Suprapubic skin (tissue), 4 donors: ENCODE measurements around the gene PDE11A. TPM values are rescaled to one million over a fixed set of nuclear protein-coding genes. Genes with fewer than 3 reads are reported as not detected.

Experiments
- DNase-seq, 2 donors: peaks; one replicate each; pipeline ENCODE4 v3.0.0-alpha.2; 2019; ENCODE audit warnings: low spot score in 2 of 2
- H3K27ac ChIP-seq: fragments of 200-600 bp; sonication (generic); one replicate; pipeline ENCODE4 v1.5.1; 2019
- H3K27me3 ChIP-seq: fragments of 200-600 bp; sonication (generic); one replicate; pipeline ENCODE4 v1.5.1; 2019
- H3K36me3 ChIP-seq: fragments of 200-600 bp; sonication (generic); one replicate; pipeline ENCODE4 v1.5.1; 2019
- H3K4me1 ChIP-seq: fragments of 200-600 bp; sonication (generic); one replicate; pipeline ENCODE4 v1.5.1; 2019
- H3K4me3 ChIP-seq: fragments of 200-600 bp; sonication (generic); one replicate; pipeline ENCODE4 v1.5.1; 2019; ENCODE audit warnings: mild to moderate bottlenecking
- H3K9me3 ChIP-seq: fragments of 200-600 bp; sonication (generic); one replicate; pipeline ENCODE4 v1.5.1; 2019
- EP300 ChIP-seq: sonication (generic); formaldehyde crosslinking; IDR thresholded peaks from one replicate; pipeline ENCODE4 v1.6.1; 2017; ENCODE audit warnings: antibody characterized with exemption
- POLR2A ChIP-seq, 2 donors: fragments of 450-650 bp; IDR thresholded peaks; one replicate each; pipeline ENCODE4 v1.6.1; 2017; ENCODE audit warnings: antibody characterized with exemption in 2 of 2, mild to moderate bottlenecking in 2 of 2, moderate library complexity in 2 of 2
- POLR2AphosphoS5 ChIP-seq, 3 donors: sonication (generic); formaldehyde crosslinking; IDR thresholded peaks; one replicate each; pipeline ENCODE4 v1.6.1; 2017; ENCODE audit warnings: antibody characterized with exemption in 3 of 3
- WGBS: methylation state at CpG from one replicate; pipeline ENCODE4 v1.1.5; 2018; 5-methylcytosine and 5-hydroxymethylcytosine counted together
- total RNA-seq, 4 donors: library from RNA; depleted of rRNA; stranded (reverse); fragments of >200 nt; gene quantifications; one replicate each; pipeline ENCODE4 v1.1.0, GENCODE V29; 2016
- TF ChIP-seq, protein P1 (sequence below), 2 donors: fragments of 200-600 bp in 1 of 2; fragments of 450-650 bp in 1 of 2; sonication (generic) in 1 of 2; IDR thresholded peaks; one replicate each; pipeline ENCODE4 v1.5.1; 2016 to 2019; ENCODE audit warnings: antibody characterized with exemption in 2 of 2, mild to moderate bottlenecking in 1 of 2, moderate library complexity in 1 of 2

The PDE11A gene
- total RNA-seq, 4 donors from 2014 or later = 0.08 to 1.0 (median 0.36) TPM

GRCh38 chr2:177887722-177888121 lies 184.9 kb downstream of the PDE11A start:
- no peak overlapping the region for H3K4me3 ChIP-seq
- whole genome bisulfite sequencing = 91% methylated on average over 3 of the region's 3 CpGs
- TF ChIP-seq EP300 (no peak), POLR2A (IDR thresholded peaks at IDR 0.05) (no peak), POLR2AphosphoS5 (IDR thresholded peaks at IDR 0.05) (no peak)
- TF ChIP-seq, protein P1, sequence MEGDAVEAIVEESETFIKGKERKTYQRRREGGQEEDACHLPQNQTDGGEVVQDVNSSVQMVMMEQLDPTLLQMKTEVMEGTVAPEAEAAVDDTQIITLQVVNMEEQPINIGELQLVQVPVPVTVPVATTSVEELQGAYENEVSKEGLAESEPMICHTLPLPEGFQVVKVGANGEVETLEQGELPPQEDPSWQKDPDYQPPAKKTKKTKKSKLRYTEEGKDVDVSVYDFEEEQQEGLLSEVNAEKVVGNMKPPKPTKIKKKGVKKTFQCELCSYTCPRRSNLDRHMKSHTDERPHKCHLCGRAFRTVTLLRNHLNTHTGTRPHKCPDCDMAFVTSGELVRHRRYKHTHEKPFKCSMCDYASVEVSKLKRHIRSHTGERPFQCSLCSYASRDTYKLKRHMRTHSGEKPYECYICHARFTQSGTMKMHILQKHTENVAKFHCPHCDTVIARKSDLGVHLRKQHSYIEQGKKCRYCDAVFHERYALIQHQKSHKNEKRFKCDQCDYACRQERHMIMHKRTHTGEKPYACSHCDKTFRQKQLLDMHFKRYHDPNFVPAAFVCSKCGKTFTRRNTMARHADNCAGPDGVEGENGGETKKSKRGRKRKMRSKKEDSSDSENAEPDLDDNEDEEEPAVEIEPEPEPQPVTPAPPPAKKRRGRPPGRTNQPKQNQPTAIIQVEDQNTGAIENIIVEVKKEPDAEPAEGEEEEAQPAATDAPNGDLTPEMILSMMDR (IDR thresholded peaks at IDR 0.05) = no peak
- H3K9me3 ChIP-seq = no peaks in the 10 kb centered on the region
- H3K27me3 ChIP-seq = no peaks in the 10 kb centered on the region
- no peaks in the 10 kb centered on the region for H3K36me3 ChIP-seq
- DNase-seq = no peak
- H3K27ac ChIP-seq = no peak overlapping the region
- H3K4me1 ChIP-seq = peaks cover 3% of the 10 kb centered on the region

- TF ChIP-seq EP300 (no peak), POLR2AphosphoS5 (IDR thresholded peaks at IDR 0.05) (no peak), POLR2A (IDR thresholded peaks at IDR 0.05) (no peak)
- TF ChIP-seq, protein P1 (IDR thresholded peaks at IDR 0.05) = no peak
- H3K27ac ChIP-seq = no peak overlapping the region
- H3K36me3 ChIP-seq = no peaks in the 10 kb centered on the region
- H3K27me3 ChIP-seq = no peaks in the 10 kb centered on the region
- H3K4me1 ChIP-seq = peaks cover 8% of the 10 kb centered on the region
- no peak for DNase-seq
- H3K4me3 ChIP-seq = no peak overlapping the region
- 71% methylated on average over 1 of the region's 1 CpG for WGBS
- H3K9me3 ChIP-seq = no peaks in the 10 kb centered on the region
Measured at GRCh38 chr2:177886824-177887223, 185.8 kb downstream of the PDE11A start.

DNA sequence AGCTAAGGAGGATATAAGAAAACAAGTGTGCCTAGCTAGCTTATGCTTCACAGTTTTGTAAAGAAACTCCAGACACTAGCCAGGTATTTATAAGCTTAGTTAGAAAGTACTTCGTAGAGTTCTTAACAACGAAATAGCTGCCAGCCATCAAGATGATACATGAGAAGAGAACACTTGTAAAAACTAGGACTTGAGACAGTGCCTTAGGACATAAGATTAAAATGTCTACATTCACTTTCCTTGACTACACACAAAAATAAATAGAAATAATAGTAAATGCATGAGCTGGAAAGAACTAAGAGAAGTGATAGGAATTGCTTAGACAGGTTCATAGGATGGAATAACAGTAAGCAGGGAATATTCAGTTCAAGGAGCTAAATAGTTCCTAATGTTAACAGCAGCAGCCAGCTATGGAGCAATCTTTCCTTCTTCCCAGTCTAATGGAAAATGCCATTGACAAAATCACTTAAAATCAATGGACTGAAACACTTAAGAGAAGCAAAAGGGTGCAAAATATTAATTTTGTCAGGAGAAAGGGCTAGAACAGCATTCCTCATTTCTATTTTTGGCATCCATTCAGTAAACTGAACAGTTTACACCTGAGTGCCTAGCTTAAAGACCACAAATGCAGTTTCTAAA lies 186.6 kb downstream of the PDE11A start:
- H3K27ac ChIP-seq = no peak overlapping the region
- H3K36me3 ChIP-seq = no peaks in the 10 kb centered on the region
- 27% methylated on average over 2 of the region's 2 CpGs for WGBS
- H3K27me3 ChIP-seq = no peaks in the 10 kb centered on the region
- H3K4me3 ChIP-seq = no peak overlapping the region
- peaks cover 8% of the 10 kb centered on the region for H3K4me1 ChIP-seq
- TF ChIP-seq POLR2AphosphoS5 (IDR thresholded peaks at IDR 0.05) (no peak), POLR2A (IDR thresholded peaks at IDR 0.05) (no peak), EP300 (no peak)
- TF ChIP-seq, protein P1 (IDR thresholded peaks at IDR 0.05) = no peak
- no peak for DNase-seq
- H3K9me3 ChIP-seq = no peaks in the 10 kb centered on the region

- Histone ChIP-seq H3K36me3 (no peaks in the 10 kb centered on the region), H3K4me3 (no peak overlapping the region), H3K9me3 (no peaks in the 10 kb centered on the region), H3K4me1 (peaks cover 8% of the 10 kb centered on the region), H3K27ac (no peak overlapping the region), H3K27me3 (no peaks in the 10 kb centered on the region)
- no peak for DNase-seq
- no peak for TF ChIP-seq POLR2A (IDR thresholded peaks at IDR 0.05)
- no peak for TF ChIP-seq EP300
- TF ChIP-seq, protein P1 (IDR thresholded peaks at IDR 0.05) = no peak
- TF ChIP-seq POLR2AphosphoS5 (IDR thresholded peaks at IDR 0.05) = no peak
- 67% methylated on average over 2 of the region's 2 CpGs for WGBS
Measured at GRCh38 chr2:177883177-177883576, 189.4 kb downstream of the PDE11A start.

GRCh38 chr2:177882501-177882900 lies 190.1 kb downstream of the PDE11A start:
- no peaks in the 10 kb centered on the region for H3K27me3 ChIP-seq

More at GRCh38 chr2:177882501-177882900, 190.1 kb downstream of the PDE11A start:
- Histone ChIP-seq H3K4me3 (no peak overlapping the region), H3K27ac (no peak overlapping the region), H3K4me1 (peaks cover 8% of the 10 kb centered on the region), H3K9me3 (no peaks in the 10 kb centered on the region), H3K36me3 (no peaks in the 10 kb centered on the region)
- TF ChIP-seq POLR2A (IDR thresholded peaks at IDR 0.05) = no peak
- TF ChIP-seq, protein P1 (IDR thresholded peaks at IDR 0.05) = no peak
- TF ChIP-seq EP300 = no peak
- WGBS = 39% methylated on average over 1 of the region's 1 CpG
- DNase-seq = no peak
